ENCODE results near the gene IQCC. TPM values are rescaled to one million over a fixed set of nuclear protein-coding genes. Genes with fewer than 3 reads are reported as not detected.

Gene IQCC
- total and polyA plus RNA-seq, 2 experiments from 2014 or later: 1.5 TPM

DNA sequence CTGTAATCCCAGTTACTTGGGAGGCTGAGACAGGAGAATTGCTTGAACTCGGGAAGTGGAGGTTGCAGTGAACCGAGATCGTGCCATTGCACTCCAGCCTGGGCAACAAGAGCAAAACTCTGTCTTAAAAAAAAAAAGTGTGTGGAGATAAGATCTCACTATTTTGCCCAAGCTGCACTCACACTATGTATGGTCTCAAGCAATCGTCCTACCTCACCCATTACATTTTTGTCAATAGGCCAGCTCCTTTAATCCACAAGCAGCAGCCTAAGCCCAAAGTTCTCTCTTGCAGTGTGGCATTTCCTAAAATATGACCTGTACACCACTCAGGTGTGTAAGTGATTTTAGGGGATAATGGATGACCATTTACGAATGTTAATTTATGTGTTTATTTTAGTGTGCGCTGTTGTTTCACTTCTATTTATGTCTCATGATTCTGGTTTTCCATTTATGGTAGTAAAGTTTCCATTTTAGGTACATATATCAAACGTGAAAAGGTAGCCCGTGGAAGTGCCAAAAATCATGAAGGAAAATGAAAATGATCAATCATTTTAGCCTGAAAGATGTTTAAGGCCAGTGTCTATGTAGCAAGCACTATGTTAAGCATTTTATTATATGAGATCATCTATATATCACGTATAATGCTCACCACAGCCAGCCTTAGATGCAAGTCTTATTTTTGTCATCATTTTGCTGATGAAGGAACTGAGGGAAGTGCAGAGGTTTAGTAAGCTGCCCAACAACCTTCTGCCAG is 51.2 kb downstream of the IQCC start:
- Histone ChIP-seq H3K9me2 (replicated peaks; ENCODE audit: insufficient read depth) (no peaks in the 10 kb centered on the region), H3K4me3 (no peak overlapping the region), H3K79me2 (no peaks in the 10 kb centered on the region), H2AFZ (no peak overlapping the region), H3K36me3 (replicated peaks; ENCODE audit: insufficient read depth, low read depth) (no peaks in the 10 kb centered on the region), H3K9me3 (ENCODE audit: low read depth) (no peaks in the 10 kb centered on the region), H3K27me3 (no peaks in the 10 kb centered on the region), H3K27ac (no peak overlapping the region), H3K4me2 (no peak overlapping the region), H3K4me1 (ENCODE audit: insufficient read depth) (no peaks in the 10 kb centered on the region), H4K20me1 (ENCODE audit: insufficient read depth, poor library complexity, severe bottlenecking) (no peaks in the 10 kb centered on the region)
- 79% methylated on average over 9 of the region's 9 CpGs for WGBS (ENCODE audit: low lambda C conversion rate, missing lambda C conversion rate)
- TF ChIP-seq CTCF (IDR thresholded peaks at IDR 0.05; ENCODE audit: poor library complexity) (no peak), EZH2 (IDR thresholded peaks at IDR 0.05; ENCODE audit: borderline replicate concordance) (no peak), EZH2phosphoT487 (IDR thresholded peaks at IDR 0.05; ENCODE audit: low read depth, severe bottlenecking, unreplicated experiment) (no peak)
- no peak for DNase-seq (ENCODE audit: low spot score)

DNA sequence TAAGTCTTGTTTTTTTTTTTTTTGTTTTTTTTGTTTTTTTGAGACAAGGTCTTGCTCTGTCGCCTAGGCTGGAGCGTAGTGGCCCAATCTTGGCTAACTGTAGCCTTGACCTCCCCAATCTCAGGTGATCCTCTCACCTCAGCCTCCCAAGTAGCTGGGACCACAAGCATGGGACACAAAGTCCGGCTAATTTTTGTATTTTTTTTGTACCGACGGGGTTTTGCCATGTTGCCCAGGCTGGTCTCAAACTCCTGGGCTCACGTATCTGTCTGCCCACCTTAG is 51.7 kb downstream of the IQCC start:
- H3K4me3 ChIP-seq: no peak overlapping the region
- H3K4me2 ChIP-seq: no peak overlapping the region
- TF ChIP-seq EZH2phosphoT487 (IDR thresholded peaks at IDR 0.05; ENCODE audit: low read depth, severe bottlenecking, unreplicated experiment) (no peak), CTCF (IDR thresholded peaks at IDR 0.05; ENCODE audit: poor library complexity) (no peak), EZH2 (IDR thresholded peaks at IDR 0.05; ENCODE audit: borderline replicate concordance) (no peak)
- no peak overlapping the region for H3K27ac ChIP-seq
- WGBS (ENCODE audit: low lambda C conversion rate, missing lambda C conversion rate): 88% methylated on average over 6 of the region's 6 CpGs
- no peaks in the 10 kb centered on the region for H3K4me1 ChIP-seq (ENCODE audit: insufficient read depth)
- H3K9me3 ChIP-seq (ENCODE audit: low read depth): no peaks in the 10 kb centered on the region
- no peak for DNase-seq (ENCODE audit: low spot score)
- H3K36me3 ChIP-seq (replicated peaks; ENCODE audit: insufficient read depth, low read depth): no peaks in the 10 kb centered on the region
- H2AFZ ChIP-seq: no peak overlapping the region
- no peaks in the 10 kb centered on the region for H3K27me3 ChIP-seq
- no peaks in the 10 kb centered on the region for H3K9me2 ChIP-seq (replicated peaks; ENCODE audit: insufficient read depth)
- no peaks in the 10 kb centered on the region for H3K79me2 ChIP-seq
- no peaks in the 10 kb centered on the region for H4K20me1 ChIP-seq (ENCODE audit: insufficient read depth, poor library complexity, severe bottlenecking)

Other genes with a start within 250 kb of the IQCC start
- 88.4 and 98.7 TPM in 2 replicates for gene KHDRBS1, start 191.8 kb upstream of the IQCC start, total RNA-seq
- gene KHDRBS1, start 191.8 kb upstream of the IQCC start, polyA plus RNA-seq: 81.9 and 92.0 TPM in 2 replicates
- 3.6 and 5.1 TPM in 2 replicates for gene TMEM39B, start 132.7 kb upstream of the IQCC start, total RNA-seq
- 3.9 and 5.3 TPM in 2 replicates for gene TMEM39B, start 132.7 kb upstream of the IQCC start, polyA plus RNA-seq
- 48.3 and 48.5 TPM in 2 replicates for gene KPNA6, start 97.6 kb upstream of the IQCC start, total RNA-seq
- gene KPNA6, start 97.6 kb upstream of the IQCC start, polyA plus RNA-seq: 27.7 and 30.3 TPM in 2 replicates
- gene TXLNA, start 26.0 kb upstream of the IQCC start, total RNA-seq: 50.5 and 52.7 TPM in 2 replicates
- gene TXLNA, start 26.0 kb upstream of the IQCC start, polyA plus RNA-seq: 37.1 and 41.2 TPM in 2 replicates
- 12.9 and 15.8 TPM in 2 replicates for gene CCDC28B, start 5.1 kb upstream of the IQCC start, total RNA-seq
- 28.5 and 29.5 TPM in 2 replicates for gene CCDC28B, start 5.1 kb upstream of the IQCC start, polyA plus RNA-seq
- gene DCDC2B, start 3.4 kb downstream of the IQCC start, total RNA-seq: not detected in 2 replicates
- 0.17 and 0.96 TPM in 2 replicates for gene DCDC2B, start 3.4 kb downstream of the IQCC start, polyA plus RNA-seq
- 11.9 and 14.8 TPM in 2 replicates for gene TMEM234, start 16.7 kb downstream of the IQCC start, total RNA-seq
- gene TMEM234, start 16.7 kb downstream of the IQCC start, polyA plus RNA-seq: 27.4 and 38.6 TPM in 2 replicates
- 207 and 227 TPM in 2 replicates for gene EIF3I, start 16.7 kb downstream of the IQCC start, total RNA-seq
- 177 and 183 TPM in 2 replicates for gene EIF3I, start 16.7 kb downstream of the IQCC start, polyA plus RNA-seq
- gene FAM167B, start 41.6 kb downstream of the IQCC start, total RNA-seq: 0.16 and 0.53 TPM in 2 replicates
- 0.75 TPM in 1 of 2 replicates, not detected in the other for gene FAM167B, start 41.6 kb downstream of the IQCC start, polyA plus RNA-seq
- gene LCK, start 45.6 kb downstream of the IQCC start, total RNA-seq: 0.40 and 0.68 TPM in 2 replicates
- gene LCK, start 45.6 kb downstream of the IQCC start, polyA plus RNA-seq: 0.79 and 0.94 TPM in 2 replicates
- gene HDAC1, start 86.4 kb downstream of the IQCC start, total RNA-seq: 94.6 and 95.8 TPM in 2 replicates
- 108 and 117 TPM in 2 replicates for gene HDAC1, start 86.4 kb downstream of the IQCC start, polyA plus RNA-seq
- gene MARCKSL1, start 130.6 kb downstream of the IQCC start, total RNA-seq: 143 and 149 TPM in 2 replicates
- 346 and 358 TPM in 2 replicates for gene MARCKSL1, start 130.6 kb downstream of the IQCC start, polyA plus RNA-seq
- gene FAM229A, start 156.8 kb downstream of the IQCC start, total RNA-seq: 4.2 and 5.4 TPM in 2 replicates
- gene FAM229A, start 156.8 kb downstream of the IQCC start, polyA plus RNA-seq: 3.4 and 5.2 TPM in 2 replicates
- 1.4 TPM in 1 of 2 replicates, not detected in the other for gene TSSK3, start 156.9 kb downstream of the IQCC start, total RNA-seq
- gene TSSK3, start 156.9 kb downstream of the IQCC start, polyA plus RNA-seq: 1.4 and 1.5 TPM in 2 replicates
- gene BSDC1, start 188.8 kb downstream of the IQCC start, total RNA-seq: 69.6 and 80.5 TPM in 2 replicates
- gene BSDC1, start 188.8 kb downstream of the IQCC start, polyA plus RNA-seq: 56.2 and 65.7 TPM in 2 replicates

Data from hepatocyte (in vitro differentiated cells).